Measurements from ENCODE around the gene RASA2.
"Not testable (repeated sequence)": the region's sequence is repeated elsewhere in the genome, so short reads cannot be mapped to it uniquely, and the experiment has no call there.

Gene RASA2

GRCh38 chr3:141498598-141499223 lies 11.9 kb downstream of the RASA2 start:
- DNase-seq: no peak

GRCh38 chr3:141499284-141499683 lies 12.5 kb downstream of the RASA2 start:
- DNase-seq: no peak

GRCh38 chr3:141499965-141500364 lies 13.1 kb downstream of the RASA2 start:
- DNase-seq: no peak

- DNase-seq: no peak
Measured at GRCh38 chr3:141500397-141500796, 13.6 kb downstream of the RASA2 start.

- DNase-seq: no peak
Measured at GRCh38 chr3:141505166-141505565, 18.3 kb downstream of the RASA2 start.

- no peak for DNase-seq
Measured at GRCh38 chr3:141506071-141506470, 19.2 kb downstream of the RASA2 start.

GRCh38 chr3:141507392-141508066 lies 20.7 kb downstream of the RASA2 start:
- no peak for DNase-seq

- DNase-seq: no peak
Measured at GRCh38 chr3:141508067-141508436, 21.2 kb downstream of the RASA2 start.

GRCh38 chr3:141511361-141511760 lies 24.5 kb downstream of the RASA2 start:
- DNase-seq: no peak

GRCh38 chr3:141514382-141514781 lies 27.6 kb downstream of the RASA2 start:
- DNase-seq: no peak

- DNase-seq: no peak
Measured at GRCh38 chr3:141519587-141519986, 32.8 kb downstream of the RASA2 start.

GRCh38 chr3:141521781-141522180 lies 35.0 kb downstream of the RASA2 start:
- no peak for DNase-seq

- DNase-seq: peak; percentile 14
Measured at GRCh38 chr3:141523615-141524375, 37.0 kb downstream of the RASA2 start.

GRCh38 chr3:141524988-141525387 lies 38.2 kb downstream of the RASA2 start:
- no peak for DNase-seq

- no peak for DNase-seq
Measured at GRCh38 chr3:141525814-141526213, 39.0 kb downstream of the RASA2 start.

GRCh38 chr3:141526709-141527108 lies 39.9 kb downstream of the RASA2 start:
- no peak for DNase-seq

GRCh38 chr3:141528800-141529199 lies 42.0 kb downstream of the RASA2 start:
- DNase-seq: no peak

- no peak for DNase-seq
Measured at GRCh38 chr3:141529256-141529655, 42.4 kb downstream of the RASA2 start.

- no peak for DNase-seq
Measured at GRCh38 chr3:141529717-141530414, 43.0 kb downstream of the RASA2 start.

- DNase-seq: peak; percentile 74
Measured at GRCh38 chr3:141530415-141530768, 43.6 kb downstream of the RASA2 start.

- no peak for DNase-seq
Measured at GRCh38 chr3:141532609-141533008, 45.8 kb downstream of the RASA2 start.

- not testable (repeated sequence) for DNase-seq
Measured at GRCh38 chr3:141536017-141536416, 49.2 kb downstream of the RASA2 start.

- no peak for DNase-seq
Measured at GRCh38 chr3:141537856-141538255, 51.0 kb downstream of the RASA2 start.

Data from fibroblast of skin of right quadriceps (primary cell).